Endothelial cell of umbilical vein (primary cell): ENCODE results near the gene GALNT8. TPM values are rescaled to one million over a fixed set of nuclear protein-coding genes. Genes with fewer than 3 reads are reported as not detected.

Experiments
- BruUV-seq: library from RNA; stranded (reverse); fragments of 400-500 nt; replicated peaks from 2 replicates; lab custom pipeline; 2021; lab: Mats Ljungman, UMichigan
- CTCF ChIA-PET: fragments of 300-600, 350-600 bp; sonication (Branson Sonifier 250); formaldehyde crosslinking; loops from one replicate; lab custom pipeline; 2021; ENCODE audit warnings: antibody characterized with exemption, inconsistent platforms; lab: Charles Lee
- POLR2A ChIA-PET: fragments of 300-600, 350-600 bp; sonication (Branson Sonifier 250); formaldehyde crosslinking; loops from one replicate; lab custom pipeline; 2021; ENCODE audit warnings: antibody characterized with exemption, inconsistent platforms; lab: Charles Lee
- DNase-seq: peaks from one replicate; pipeline ENCODE4 v3.0.0-alpha.2; 2011; ENCODE audit warnings: low read depth, low spot score
- FAIRE-seq: peaks from 2 replicates; lab custom pipeline; 2011; peaks lifted over from hg19 to GRCh38; lab: Jason Lieb, UNC
- H2AFZ ChIP-seq: 2 replicates; pipeline ENCODE4 v1.6.0; 2012; ENCODE audit warnings: low read depth, low read length, control low read depth, inconsistent platforms
- H3K27ac ChIP-seq: 2 replicates; pipeline ENCODE4 v1.5.1; 2011; ENCODE audit warnings: low read depth, mild to moderate bottlenecking, control low read depth, low read length, moderate library complexity; ENCODE audit not compliant: insufficient read depth
- H3K27me3 ChIP-seq, 2 experiments: 2 replicates each; pipeline versions ENCODE4 v1.6.0 to v1.6.1; 2011; ENCODE audit warnings: low read length in 2 of 2, mixed read lengths in 1 of 2; ENCODE audit not compliant: control insufficient read depth in 2 of 2, insufficient read depth in 2 of 2
- H3K36me3 ChIP-seq, 2 experiments: 2 replicates in 1 of 2; 3 replicates in 1 of 2; pipeline ENCODE4 v1.5.1; 2011; ENCODE audit warnings: low read length in 2 of 2, mild to moderate bottlenecking in 1 of 2, moderate library complexity in 1 of 2; ENCODE audit not compliant: control insufficient read depth in 2 of 2, insufficient read depth in 2 of 2; ENCODE audit errors: extremely low read depth in 1 of 2
- H3K4me1 ChIP-seq: 3 replicates; pipeline ENCODE4 v1.5.1; 2011; ENCODE audit warnings: mild to moderate bottlenecking, low read length; ENCODE audit not compliant: control insufficient read depth, insufficient read depth; ENCODE audit errors: extremely low read depth
- H3K4me2 ChIP-seq: 2 replicates; pipeline ENCODE4 v1.6.1; 2011; ENCODE audit warnings: low read length, control low read depth, mixed read lengths; ENCODE audit not compliant: insufficient read depth
- H3K4me3 ChIP-seq, 3 experiments: fragments of 200-600 bp in 1 of 3; sonication (generic), shearing (Covaris generic) in 1 of 3; replicated peaks in 1 of 3; 2 replicates each; pipeline ENCODE4 v1.5.1; 2011 to 2016; ENCODE audit warnings: control low read depth in 3 of 3, low read length in 3 of 3, mild to moderate bottlenecking in 2 of 3, inconsistent platforms in 1 of 3, low read depth in 1 of 3, moderate library complexity in 1 of 3; ENCODE audit not compliant: insufficient read depth in 1 of 3
- H3K79me2 ChIP-seq: 2 replicates; pipeline ENCODE4 v1.6.0; 2012; ENCODE audit warnings: low read length, inconsistent platforms; ENCODE audit not compliant: control insufficient read depth, insufficient read depth
- H3K9ac ChIP-seq: replicated peaks from 2 replicates; pipeline ENCODE3; 2011; ENCODE audit warnings: low read length, control low read depth; ENCODE audit not compliant: insufficient read depth; ENCODE audit errors: extremely low read depth
- H3K9me1 ChIP-seq: replicated peaks from 3 replicates; pipeline ENCODE4 v1.6.0; 2011; ENCODE audit warnings: mild to moderate bottlenecking, low read length; ENCODE audit not compliant: control insufficient read depth, insufficient read depth; ENCODE audit errors: extremely low read depth
- H3K9me3 ChIP-seq: replicated peaks from 2 replicates; pipeline ENCODE4 v1.5.1; 2012; ENCODE audit warnings: low read length, inconsistent platforms; ENCODE audit not compliant: control insufficient read depth, insufficient read depth
- H4K20me1 ChIP-seq: replicated peaks from 2 replicates; pipeline ENCODE3; 2011; ENCODE audit warnings: mild to moderate bottlenecking, low read length; ENCODE audit not compliant: control insufficient read depth, insufficient read depth; ENCODE audit errors: extremely low read depth
- EZH2 ChIP-seq: IDR thresholded peaks from 2 replicates; pipeline ENCODE4 v1.6.1; 2012; ENCODE audit warnings: borderline replicate concordance, low read depth, mild to moderate bottlenecking, moderate library complexity, low read length, inconsistent platforms; ENCODE audit not compliant: severe bottlenecking
- FOS ChIP-seq: IDR thresholded peaks from 2 replicates; pipeline ENCODE4 v1.6.1; 2011; ENCODE audit warnings: mild to moderate bottlenecking, low read length, moderate library complexity, borderline replicate concordance; ENCODE audit not compliant: insufficient read depth
- GATA2 ChIP-seq: IDR thresholded peaks from 2 replicates; pipeline ENCODE4 v1.7.0; 2011; ENCODE audit warnings: low read depth, mild to moderate bottlenecking, moderate library complexity, mixed read lengths, low read length; ENCODE audit not compliant: insufficient read length, insufficient read depth
- JUN ChIP-seq: IDR thresholded peaks from 2 replicates; pipeline ENCODE4 v1.6.1; 2011; ENCODE audit warnings: borderline replicate concordance, low read depth; ENCODE audit not compliant: insufficient read length, insufficient read depth
- MYC ChIP-seq: IDR thresholded peaks from one replicate; pipeline ENCODE4 v1.6.1; 2011; ENCODE audit warnings: mild to moderate bottlenecking, low read depth, low read length
- POLR2A ChIP-seq: IDR thresholded peaks from 2 replicates; pipeline ENCODE4 v1.6.1; 2012; ENCODE audit warnings: low read depth, mild to moderate bottlenecking, control low read depth, low read length
- POLR2AphosphoS5 ChIP-seq: IDR thresholded peaks from 2 replicates; pipeline ENCODE4 v1.6.1; 2012; ENCODE audit warnings: low read depth, mild to moderate bottlenecking, control low read depth, low read length, moderate library complexity; ENCODE audit not compliant: insufficient read depth
- dilution Hi-C: fragments of 300-500 bp; cut with MboI; formaldehyde crosslinking; loops from one replicate; pipeline ENCODE4 v1.15.0; 2019; ENCODE audit warnings: low sequenced_read_pairs; ENCODE audit not compliant: extremely low pct_ligation_motif_present
- intact Hi-C: fragments of 100-400 bp; cut with micrococcal nuclease; formaldehyde crosslinking; loops from one replicate; pipeline ENCODE4 v1.10.0; 2022
- polyA plus RNA-seq, 4 experiments: library from polyadenylated mRNA; depleted of rRNA in 3 of 4; stranded (reverse) in 3 of 4; unstranded in 1 of 4; fragments of >200 nt; gene quantifications; 2 replicates each; pipeline versions ENCODE4 v1.2.1 to v1.2.3, GENCODE V29; 2011 to 2012; ENCODE audit warnings: missing spikeins in 1 of 4
- total RNA-seq: library from RNA; stranded (reverse); gene quantifications from 2 replicates; pipeline ENCODE4 v1.2.3, GENCODE V29; 2021
- TF ChIP-seq, protein P1 (sequence below): IDR thresholded peaks from 2 replicates; pipeline ENCODE4 v1.6.1; 2011; ENCODE audit not compliant: insufficient read depth, insufficient read length
- TF ChIP-seq, protein P2 (sequence below), 2 donors: IDR thresholded peaks; 1 replicate in 1 of 2; 2 replicates in 1 of 2; pipeline ENCODE4 v1.5.1; 2011; ENCODE audit warnings: low read length in 2 of 2, mild to moderate bottlenecking in 2 of 2, moderate library complexity in 2 of 2, control low read depth in 1 of 2, inconsistent platforms in 1 of 2, low read depth in 1 of 2; ENCODE audit not compliant: insufficient read depth in 1 of 2; ENCODE audit errors: extremely low read depth in 1 of 2

GALNT8 gene
- total and polyA plus RNA-seq, 2 donors (not counting 3 experiments of a cell fraction or from before 2014, with no cell fraction given) = 0.03 to 0.09 TPM

DNA sequence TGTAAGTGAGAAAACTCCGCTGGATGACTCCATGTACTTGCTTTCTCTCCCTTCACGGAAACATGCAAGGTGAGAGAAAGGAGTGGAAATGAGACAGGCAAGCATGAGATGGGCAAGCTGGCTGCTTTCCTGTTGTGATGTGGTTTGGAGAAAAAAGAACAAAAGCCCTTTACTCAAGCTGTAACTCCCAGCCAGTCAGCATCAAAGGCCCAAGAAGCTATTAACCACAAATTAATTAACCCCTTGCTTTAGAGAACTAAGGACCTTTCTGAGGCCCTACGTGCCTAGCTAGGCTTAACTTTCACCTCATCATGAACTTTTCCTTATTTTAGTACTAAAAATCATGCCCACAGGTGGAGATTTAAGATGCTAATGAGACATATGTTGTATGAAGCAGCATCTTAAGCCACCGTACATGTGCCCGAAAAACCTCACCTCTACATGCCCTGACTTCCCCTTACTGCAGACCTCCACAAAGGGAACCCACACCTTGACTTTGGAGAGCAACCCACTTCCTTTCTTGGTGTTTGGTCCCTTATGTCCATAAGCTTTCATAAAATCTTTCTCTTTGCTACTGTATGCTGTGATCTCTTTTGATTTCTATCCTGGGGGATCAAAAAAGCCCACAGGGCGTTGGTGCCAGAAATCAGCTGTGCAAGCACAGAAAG, 87.0 kb downstream of the GALNT8 start:
- TF ChIP-seq, protein P1, sequence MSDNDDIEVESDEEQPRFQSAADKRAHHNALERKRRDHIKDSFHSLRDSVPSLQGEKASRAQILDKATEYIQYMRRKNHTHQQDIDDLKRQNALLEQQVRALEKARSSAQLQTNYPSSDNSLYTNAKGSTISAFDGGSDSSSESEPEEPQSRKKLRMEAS = no peak
- TF ChIP-seq MYC (no peak), FOS (no peak), POLR2AphosphoS5 (no peak), GATA2 (no peak), JUN (no peak), POLR2A (no peak), EZH2 (no peak)
- TF ChIP-seq, protein P2, sequence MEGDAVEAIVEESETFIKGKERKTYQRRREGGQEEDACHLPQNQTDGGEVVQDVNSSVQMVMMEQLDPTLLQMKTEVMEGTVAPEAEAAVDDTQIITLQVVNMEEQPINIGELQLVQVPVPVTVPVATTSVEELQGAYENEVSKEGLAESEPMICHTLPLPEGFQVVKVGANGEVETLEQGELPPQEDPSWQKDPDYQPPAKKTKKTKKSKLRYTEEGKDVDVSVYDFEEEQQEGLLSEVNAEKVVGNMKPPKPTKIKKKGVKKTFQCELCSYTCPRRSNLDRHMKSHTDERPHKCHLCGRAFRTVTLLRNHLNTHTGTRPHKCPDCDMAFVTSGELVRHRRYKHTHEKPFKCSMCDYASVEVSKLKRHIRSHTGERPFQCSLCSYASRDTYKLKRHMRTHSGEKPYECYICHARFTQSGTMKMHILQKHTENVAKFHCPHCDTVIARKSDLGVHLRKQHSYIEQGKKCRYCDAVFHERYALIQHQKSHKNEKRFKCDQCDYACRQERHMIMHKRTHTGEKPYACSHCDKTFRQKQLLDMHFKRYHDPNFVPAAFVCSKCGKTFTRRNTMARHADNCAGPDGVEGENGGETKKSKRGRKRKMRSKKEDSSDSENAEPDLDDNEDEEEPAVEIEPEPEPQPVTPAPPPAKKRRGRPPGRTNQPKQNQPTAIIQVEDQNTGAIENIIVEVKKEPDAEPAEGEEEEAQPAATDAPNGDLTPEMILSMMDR (IDR thresholded peaks at IDR 0.05; ENCODE audit: extremely low read depth in 1 of 2, insufficient read depth in 1 of 2, low read depth in 1 of 2, low read length in 2 of 2) = no peak
- Histone ChIP-seq H3K27ac (no peak overlapping the region), H3K36me3 (no peaks in the 10 kb centered on the region), H3K4me2 (no peak overlapping the region), H3K27me3 (peaks cover 28 to 31% of the 10 kb centered on the region in 2 experiments), H3K79me2 (no peaks in the 10 kb centered on the region), H3K9me3 (no peaks in the 10 kb centered on the region), H3K9me1 (no peaks in the 10 kb centered on the region), H2AFZ (no peak overlapping the region), H3K9ac (no peak overlapping the region), H3K4me3 (no peak overlapping the region), H3K4me1 (no peaks in the 10 kb centered on the region), H4K20me1 (no peaks in the 10 kb centered on the region)
- DNase-seq = no peak
- CTCF ChIA-PET = no interaction called here
- dilution Hi-C loops (no loop called here), intact Hi-C loops (no loop called here)
- POLR2A ChIA-PET = no interaction called here
- no peak for FAIRE-seq
- BruUV-seq = no TSS peak
